Measurements from ENCODE around the gene PYCR2. TPM values are rescaled to one million over a fixed set of nuclear protein-coding genes. Genes with fewer than 3 reads are reported as not detected.

PYCR2 gene
- total RNA-seq, 2 experiments from 2014 or later: 132 to 134 TPM

GRCh38 chr1:225926551-225927113, 2.6 kb upstream of the PYCR2 start:
- DNase-seq: no peak
- Mint-ChIP-seq H3K27ac (peak overlapping the region; percentile 77), H3K36me3 (ENCODE audit: low read depth) (peaks cover 16% of the 10 kb centered on the region), H3K4me3 (no peak overlapping the region), H3K27me3 (no peaks in the 10 kb centered on the region), H3K4me1 (ENCODE audit: low read depth) (peaks cover 35% of the 10 kb centered on the region), H3K9me3 (no peaks in the 10 kb centered on the region)
- ATAC-seq: no peak
- ChIA-PET CTCF (no interaction called here), POLR2A (interaction anchor here (0.5 to 1.4 kb wide), 5 partner anchors 8 to 495 kb away, joined by 3 to 4 read pairs (median 4); partner anchors contain the start of gene SRP9)
- intact Hi-C loops (cut with micrococcal nuclease): no loop called here
- TF ChIP-seq CTCF (IDR thresholded peaks at IDR 0.05): no peak

GRCh38 chr1:225923381-225923691, 714 bp downstream of the PYCR2 start:
- peak overlapping the region; percentile 91 for H3K4me3 Mint-ChIP-seq
- no peak for TF ChIP-seq CTCF (IDR thresholded peaks at IDR 0.05)
- ATAC-seq: no peak
- intact Hi-C loops (cut with micrococcal nuclease): no loop called here
- H3K27me3 Mint-ChIP-seq: no peaks in the 10 kb centered on the region
- peaks cover 38% of the 10 kb centered on the region for H3K36me3 Mint-ChIP-seq (ENCODE audit: low read depth)
- ChIA-PET POLR2A (interaction anchor here (0.6 to 4.2 kb wide), 15 partner anchors 10 to 145 kb away, joined by 3 to 28 read pairs (median 4); partner anchors contain the start of genes H3-3A, SRP9 and TMEM63A), CTCF (interaction anchor here (0.8 to 5.6 kb wide), 5 partner anchors 12 to 449 kb away, joined by 3 to 37 read pairs (median 8); partner anchors contain the start of genes SRP9 and TMEM63A)
- peaks cover 49% of the 10 kb centered on the region for H3K4me1 Mint-ChIP-seq (ENCODE audit: low read depth)
- DNase-seq: no peak
- H3K9me3 Mint-ChIP-seq: no peaks in the 10 kb centered on the region
- H3K27ac Mint-ChIP-seq: peak overlapping the region; percentile 97

GRCh38 chr1:225921734-225922709, 2.0 kb downstream of the PYCR2 start:
- ATAC-seq (no peak), DNase-seq (no peak)
- H3K4me1 Mint-ChIP-seq (ENCODE audit: low read depth): peaks cover 46% of the 10 kb centered on the region
- no peak for TF ChIP-seq CTCF (IDR thresholded peaks at IDR 0.05)
- intact Hi-C loops (cut with micrococcal nuclease): no loop called here
- H3K27ac Mint-ChIP-seq: no peak overlapping the region
- no peaks in the 10 kb centered on the region for H3K9me3 Mint-ChIP-seq
- ChIA-PET CTCF (interaction anchor here (0.9 to 5.6 kb wide), 4 partner anchors 11 to 447 kb away, joined by 4 to 37 read pairs (median 5); no protein-coding TSS in a partner anchor), POLR2A (interaction anchor here (1.4 to 4.2 kb wide), 2 partner anchors 24 to 40 kb away, joined by 3 to 28 read pairs; partner anchors contain the start of gene TMEM63A)
- H3K36me3 Mint-ChIP-seq (ENCODE audit: low read depth): peaks cover 50% of the 10 kb centered on the region
- peak overlapping the region; percentile 91 for H3K4me3 Mint-ChIP-seq
- H3K27me3 Mint-ChIP-seq: no peaks in the 10 kb centered on the region

- CTCF ChIA-PET: interaction anchor here (5.6 kb wide), 1 partner anchor 9 kb away, joined by 37 read pairs; no protein-coding TSS in a partner anchor
- Mint-ChIP-seq H3K4me3 (no peak overlapping the region), H3K4me1 (ENCODE audit: low read depth) (peaks cover 40% of the 10 kb centered on the region), H3K9me3 (no peaks in the 10 kb centered on the region), H3K27ac (peak overlapping the region; percentile 72), H3K27me3 (no peaks in the 10 kb centered on the region), H3K36me3 (ENCODE audit: low read depth) (peaks cover 54% of the 10 kb centered on the region)
- ATAC-seq: no peak
- TF ChIP-seq CTCF (IDR thresholded peaks at IDR 0.05): no peak
- intact Hi-C loops (cut with micrococcal nuclease): no loop called here
- no peak for DNase-seq
- POLR2A ChIA-PET: interaction anchor here (0.9 to 1.0 kb wide), 2 partner anchors 11 to 142 kb away, joined by 3 read pairs; no protein-coding TSS in a partner anchor
These were observed 4.1 kb downstream of the PYCR2 start for GRCh38 chr1:225919906-225920305.

Measured in activated CD8-positive, alpha-beta T cell treated with anti-CD3 and anti-CD28 coated beads for 36 hours (primary cell).